ENCODE data around the gene ASRGL1.

DNA sequence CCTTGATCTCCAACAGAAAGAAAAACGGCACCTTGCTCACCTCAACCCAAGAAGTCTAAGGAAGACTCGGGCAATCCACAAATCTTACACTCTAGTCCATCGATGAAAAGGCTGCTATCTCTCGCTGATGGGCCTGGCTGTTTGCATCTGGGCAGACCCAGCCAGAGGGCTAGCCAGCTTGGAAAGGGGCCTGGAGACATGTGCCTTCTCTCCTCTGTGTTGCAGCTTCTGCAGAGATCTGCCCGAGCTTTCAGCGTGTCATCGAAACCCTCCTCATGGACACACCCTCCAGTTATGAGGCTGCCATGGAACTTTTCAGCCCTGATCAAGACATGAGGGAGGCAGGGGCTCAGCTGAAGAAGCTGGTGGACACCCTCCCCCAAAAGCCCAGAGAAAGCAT lies 84.7 kb downstream of the ASRGL1 start:
- no peak for TF ChIP-seq CTCF (IDR thresholded peaks at IDR 0.05)
- TF ChIP-seq POLR2A (IDR thresholded peaks at IDR 0.05) = no peak
